Sigmoid colon (tissue), 3 donors: ENCODE results near the gene NT5DC3.

Experiments used
- CTCF ChIP-seq, 4 experiments: fragments of 450-650 bp in 3 of 4; fragments of 200-600 bp in 1 of 4; IDR thresholded peaks; one replicate each; pipeline ENCODE4 v1.5.1; 2016 to 2019; ENCODE audit warnings: antibody characterized with exemption in 4 of 4, mild to moderate bottlenecking in 3 of 4, moderate library complexity in 2 of 4
- POLR2A ChIP-seq, 2 donors: fragments of 450-650 bp; IDR thresholded peaks; one replicate each; pipeline ENCODE4 v1.6.1; 2016; ENCODE audit warnings: antibody characterized with exemption in 2 of 2, mild to moderate bottlenecking in 2 of 2, moderate library complexity in 2 of 2

GRCh38 chr12:103799504-103799856 is 41.6 kb downstream of the NT5DC3 start:
- TF ChIP-seq POLR2A (IDR thresholded peaks at IDR 0.05) (no peak), CTCF (IDR thresholded peaks at IDR 0.05) (no peak)
